Adrenal gland (tissue), 12 donors: ENCODE measurements around the gene USP7. TPM values are rescaled to one million over a fixed set of nuclear protein-coding genes. Genes with fewer than 3 reads are reported as not detected.

Experiments used
- DNase-seq, 7 donors: peaks; one replicate each; pipeline ENCODE4 v3.0.0-alpha.2; 2019 to 2020
- H3K27ac ChIP-seq, 5 donors: fragments of 200-600 bp; sonication (generic) in 4 of 5; 1 replicate in 3 of 5; 2 replicates in 2 of 5; pipeline versions ENCODE4 v1.5.1 to v1.8.0; 2016 to 2020; ENCODE audit warnings: mild to moderate bottlenecking in 1 of 5
- H3K27me3 ChIP-seq: fragments of 200-600 bp; 2 replicates; pipeline ENCODE4 v1.8.0; 2021
- H3K36me3 ChIP-seq, 2 donors: fragments of 200-600 bp; replicated peaks in 1 of 2; 1 replicate in 1 of 2; 2 replicates in 1 of 2; pipeline versions ENCODE4 v1.5.1 to v1.8.0; 2018 to 2022
- H3K4me1 ChIP-seq, 2 donors: fragments of 200-600 bp; replicated peaks in 1 of 2; 1 replicate in 1 of 2; 2 replicates in 1 of 2; pipeline versions ENCODE4 v1.5.1 to v1.8.0; 2018 to 2021
- H3K4me3 ChIP-seq, 4 donors: fragments of 200-600 bp; sonication (generic) in 3 of 4; one replicate each; pipeline ENCODE4 v1.5.1; 2016 to 2018
- H3K9me3 ChIP-seq, 3 donors: fragments of 200-600 bp; sonication (generic) in 1 of 3; replicated peaks in 1 of 3; 1 replicate in 2 of 3; 2 replicates in 1 of 3; pipeline versions ENCODE4 v1.5.1 to v1.8.0; 2016 to 2021
- CTCF ChIP-seq, 6 experiments: fragments of 450-650 bp in 4 of 6; fragments of 200-600 bp in 2 of 6; sonication (generic) in 1 of 6; IDR thresholded peaks; 1 replicate in 5 of 6; 2 replicates in 1 of 6; pipeline versions ENCODE4 v1.5.1 to v1.8.0; 2016 to 2021; ENCODE audit warnings: antibody characterized with exemption in 6 of 6, mild to moderate bottlenecking in 2 of 6, moderate library complexity in 1 of 6
- POLR2A ChIP-seq, 2 donors: fragments of 450-650 bp; IDR thresholded peaks; one replicate each; pipeline ENCODE4 v1.6.1; 2017; ENCODE audit warnings: antibody characterized with exemption in 2 of 2, mild to moderate bottlenecking in 2 of 2, moderate library complexity in 1 of 2
- WGBS, 4 donors: extraction: QIAGEN DNeasy Blood & Tissue Kit in 2 of 4; methylation state at CpG; one replicate each; pipeline versions ENCODE4 v1.1.5 to v1.1.7; 2013 to 2017; 5-methylcytosine and 5-hydroxymethylcytosine counted together
- intact Hi-C, 2 donors: fragments of 100-400 bp; cut with DNase I; formaldehyde crosslinking; loops; one replicate each; pipeline versions ENCODE4 v1.14.1 to v1.15.0; 2022 to 2023
- polyA plus RNA-seq, 3 donors: library from polyadenylated mRNA; stranded (reverse); fragments of 200-250 nt in 2 of 3; fragments of 350-450 nt in 1 of 3; fragmentation: Illumina TruSeq in 1 of 3; extraction: RNeasy Lipid Tissue Mini Kit (QIAGEN cat#74804) in 1 of 3; gene quantifications; one replicate each; pipeline ENCODE4 v1.2.3, GENCODE V29; 2013 to 2014
- total RNA-seq, 9 donors: library from RNA; depleted of rRNA in 4 of 9; stranded (reverse); fragments of >200 nt in 4 of 9; fragments of 120-200 nt in 1 of 9; fragmentation: NEBNext Ultra II Directional in 1 of 9; extraction: Animal tissue kit (Norgen Biotek cat#: 25700) in 1 of 9; gene quantifications; one replicate each; pipeline versions ENCODE4 v1.1.0 to v1.2.4, GENCODE V29; 2013 to 2023
- donor health status: healthy with polysubstance abuse.
- donor health status: Bipolar disorder and iron deficiency.
- donor health status: DM: yes; HTN: yes; CAD: no.
- donor health status: DM: no; HTN: no; CAD: no.
- donor health status: DM: no; HTN: no; CAD: no.
- donor health status: DM: yes; HTN: yes; CAD: no.

USP7 gene
- total and polyA plus RNA-seq, 12 donors = 23.7 to 121 (median 68.2) TPM

GRCh38 chr16:8848231-8848938 lies 115.3 kb downstream of the USP7 start:
- Histone ChIP-seq H3K27me3 (no peaks in the 10 kb centered on the region), H3K4me3 (no peak overlapping the region), H3K9me3 (no peaks in the 10 kb centered on the region), H3K27ac (peak overlapping the region in 3 of 5 donors; percentile 3 to 87 (median 76)), H3K4me1 (peaks cover 18 to 27% of the 10 kb centered on the region in 2 donors), H3K36me3 (peaks cover 0 to 32% of the 10 kb centered on the region in 2 donors)
- intact Hi-C loops = no loop called here
- peak in 1 of 7 donors; percentile 28 for DNase-seq
- WGBS, 4 donors = 83 to 90% (median 88%) methylated on average over 17 to 26 of the region's 26 CpGs
- TF ChIP-seq CTCF (IDR thresholded peaks at IDR 0.05) (no peak), POLR2A (IDR thresholded peaks at IDR 0.05) (no peak)

- no peak overlapping the region for H3K27ac ChIP-seq
- WGBS, 4 donors = 89 to 96% (median 93%) methylated on average over 8 to 15 of the region's 15 CpGs
- no peaks in the 10 kb centered on the region for H3K27me3 ChIP-seq
- intact Hi-C loops = no loop called here
- peaks cover 0 to 28% of the 10 kb centered on the region in 2 donors for H3K36me3 ChIP-seq
- peaks cover 18 to 26% of the 10 kb centered on the region in 2 donors for H3K4me1 ChIP-seq
- H3K4me3 ChIP-seq = no peak overlapping the region
- no peaks in the 10 kb centered on the region for H3K9me3 ChIP-seq
- TF ChIP-seq CTCF (IDR thresholded peaks at IDR 0.05) = no peak
- TF ChIP-seq POLR2A (IDR thresholded peaks at IDR 0.05) = no peak
- peak in 1 of 7 donors; percentile 44 for DNase-seq
Observed at GRCh38 chr16:8847623-8848022, 116.1 kb downstream of the USP7 start.

- no peak for TF ChIP-seq POLR2A (IDR thresholded peaks at IDR 0.05)
- no peak for TF ChIP-seq CTCF (IDR thresholded peaks at IDR 0.05)
- intact Hi-C loops = no loop called here
- no peak overlapping the region for H3K27ac ChIP-seq
- no peak for DNase-seq
- H3K4me1 ChIP-seq = peaks cover 18 to 23% of the 10 kb centered on the region in 2 donors
- no peaks in the 10 kb centered on the region for H3K27me3 ChIP-seq
- no peak overlapping the region for H3K4me3 ChIP-seq
- H3K36me3 ChIP-seq = peaks cover 0 to 25% of the 10 kb centered on the region in 2 donors
- H3K9me3 ChIP-seq = no peaks in the 10 kb centered on the region
- 81 to 93% (median 91%) methylated on average over 11 to 13 of the region's 13 CpGs for WGBS, 4 donors
Observed at GRCh38 chr16:8847145-8847544, 116.6 kb downstream of the USP7 start.

GRCh38 chr16:8846401-8846932 lies 117.2 kb downstream of the USP7 start:
- H3K27me3 ChIP-seq = no peaks in the 10 kb centered on the region
- intact Hi-C loops = no loop called here
- 92 to 95% (median 93%) methylated on average over 10 of the region's 10 CpGs for WGBS, 4 donors
- TF ChIP-seq CTCF (IDR thresholded peaks at IDR 0.05) = no peak
- no peak for TF ChIP-seq POLR2A (IDR thresholded peaks at IDR 0.05)
- no peak for DNase-seq
- H3K4me3 ChIP-seq = no peak overlapping the region
- no peak overlapping the region for H3K27ac ChIP-seq
- H3K4me1 ChIP-seq = peaks cover 18 to 23% of the 10 kb centered on the region in 2 donors
- H3K36me3 ChIP-seq = peaks cover 0 to 20% of the 10 kb centered on the region in 2 donors
- no peaks in the 10 kb centered on the region for H3K9me3 ChIP-seq
